ENCODE measurements around the gene PTPRN. TPM values are rescaled to one million over a fixed set of nuclear protein-coding genes. Genes with fewer than 3 reads are reported as not detected.
"Not testable (repeated sequence)": the region's sequence is repeated elsewhere in the genome, so short reads cannot be mapped to it uniquely, and the experiment has no call there.

PTPRN gene
- total RNA-seq, 1 experiment from 2014 or later: 4.4 TPM

- no peak for DNase-seq (ENCODE audit: low read depth)
These were observed 39.2 kb downstream of the PTPRN start for GRCh38 chr2:219270055-219270372.

DNA sequence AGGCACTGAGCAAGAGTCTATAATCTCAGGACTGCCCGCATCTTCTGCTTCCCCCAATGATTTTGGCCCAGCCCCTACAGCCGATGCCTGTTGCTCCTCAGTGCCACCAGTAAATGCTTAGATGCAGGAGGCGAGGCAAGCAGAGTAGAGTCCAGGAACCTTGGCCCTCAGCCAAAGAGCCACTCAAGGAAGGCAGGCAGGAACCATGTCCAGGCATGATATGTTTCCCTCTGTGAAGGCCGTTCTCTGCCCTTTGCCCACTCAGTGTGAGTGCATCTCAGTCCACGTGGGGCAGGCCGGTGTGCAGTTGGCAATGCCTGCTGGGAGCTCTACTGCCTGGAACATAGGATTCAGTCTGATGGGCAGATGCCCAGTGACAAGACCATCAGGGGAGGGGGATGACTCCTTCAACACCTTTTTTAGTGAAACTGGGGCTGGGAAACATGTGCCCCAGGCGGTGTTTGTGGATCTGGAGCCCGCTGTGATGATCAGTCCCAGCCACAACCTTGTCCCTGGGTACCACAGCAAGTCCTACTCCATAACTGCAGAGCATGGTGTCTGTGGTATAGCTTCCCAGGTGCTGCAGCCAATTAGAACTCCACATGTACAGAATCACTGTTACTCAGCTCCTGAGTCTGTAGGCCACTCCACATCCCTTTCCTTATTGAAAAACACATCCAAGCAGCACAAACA is 39.7 kb downstream of the PTPRN start:
- DNase-seq (ENCODE audit: low read depth): no peak

- DNase-seq (ENCODE audit: low read depth): no peak
These were observed 40.9 kb downstream of the PTPRN start for GRCh38 chr2:219268294-219268693.

DNA sequence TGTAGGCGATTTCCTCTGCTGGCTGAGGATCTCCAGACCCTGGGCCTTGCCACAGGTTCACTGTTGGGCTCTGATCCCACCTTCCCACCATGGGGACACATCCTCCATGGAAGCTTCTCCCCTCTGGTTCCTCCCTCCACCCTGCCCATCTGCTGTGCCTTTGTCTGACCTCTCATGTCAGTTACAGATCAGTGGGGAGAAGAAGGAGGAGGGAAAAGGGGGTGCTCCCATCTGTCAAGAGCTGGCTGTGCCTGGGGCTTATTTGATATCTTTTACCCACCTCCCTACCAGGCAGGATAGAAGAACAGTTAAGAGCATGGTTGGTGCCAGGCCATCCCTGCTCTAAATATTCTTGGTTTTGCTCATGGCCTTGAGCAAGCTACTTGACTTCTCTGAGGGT is 42.3 kb downstream of the PTPRN start:
- DNase-seq (ENCODE audit: low read depth): no peak

- DNase-seq (ENCODE audit: low read depth): no peak
These were observed 43.0 kb downstream of the PTPRN start for GRCh38 chr2:219266232-219266631.

DNA sequence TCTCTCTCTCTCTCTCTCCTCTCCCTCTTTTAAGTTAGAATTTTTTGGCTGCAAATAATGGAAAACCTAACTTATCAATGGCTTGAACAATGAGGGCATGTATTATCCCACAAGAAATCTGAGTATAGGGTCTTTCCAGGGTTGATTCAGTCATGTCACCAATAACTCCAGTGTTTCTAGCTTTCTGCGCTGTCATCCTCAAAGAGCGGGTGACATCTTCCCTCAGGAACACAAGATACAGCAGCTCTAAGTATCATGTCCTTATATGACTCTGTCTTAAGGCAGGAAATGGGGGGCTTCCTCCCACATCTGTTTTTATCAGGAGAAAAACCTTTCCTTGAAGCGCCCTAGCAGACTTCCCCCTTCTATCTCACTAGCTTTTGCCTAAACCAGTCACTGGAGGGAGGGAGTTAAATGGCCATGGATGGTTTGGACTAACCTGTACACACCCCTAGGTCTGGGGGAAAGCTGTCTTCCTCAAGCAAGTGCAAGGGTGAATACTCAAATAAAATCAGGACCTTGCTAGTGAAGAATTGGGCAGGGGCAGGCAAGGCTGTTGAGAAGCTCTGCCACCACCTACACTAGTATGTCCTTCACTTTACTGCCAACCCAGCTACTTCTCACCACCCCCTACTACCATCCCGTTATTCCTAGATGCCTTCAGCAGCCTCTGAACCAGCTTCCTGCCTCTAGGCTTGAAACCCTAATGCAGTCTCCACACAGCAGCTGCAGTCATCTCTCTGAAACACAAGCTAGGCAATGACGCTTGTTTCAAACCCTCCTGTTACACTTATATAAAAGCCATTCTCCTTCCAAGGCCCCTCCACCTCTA is 48.0 kb downstream of the PTPRN start:
- no peak for DNase-seq (ENCODE audit: low read depth)

DNA sequence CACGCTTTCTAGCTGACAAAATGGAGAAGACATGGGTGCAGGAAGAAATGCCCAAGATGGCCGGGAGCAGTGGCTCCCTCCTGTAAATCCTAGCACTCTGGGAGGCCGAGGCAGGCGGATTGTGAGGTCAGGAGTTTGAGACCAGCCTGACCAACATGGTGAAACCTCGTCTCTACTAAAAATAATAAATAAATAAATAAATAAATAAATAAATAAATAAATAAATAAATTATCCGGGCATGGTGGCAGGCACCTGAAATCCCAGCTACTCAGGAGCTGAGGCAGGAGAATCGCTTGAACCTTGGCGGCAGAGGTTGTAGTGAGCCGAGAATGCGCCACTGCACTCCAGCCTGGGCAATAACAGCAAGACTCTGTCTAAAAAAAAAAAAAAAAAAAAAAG is 50.3 kb downstream of the PTPRN start:
- not testable (repeated sequence) for DNase-seq (ENCODE audit: low read depth)

DNA sequence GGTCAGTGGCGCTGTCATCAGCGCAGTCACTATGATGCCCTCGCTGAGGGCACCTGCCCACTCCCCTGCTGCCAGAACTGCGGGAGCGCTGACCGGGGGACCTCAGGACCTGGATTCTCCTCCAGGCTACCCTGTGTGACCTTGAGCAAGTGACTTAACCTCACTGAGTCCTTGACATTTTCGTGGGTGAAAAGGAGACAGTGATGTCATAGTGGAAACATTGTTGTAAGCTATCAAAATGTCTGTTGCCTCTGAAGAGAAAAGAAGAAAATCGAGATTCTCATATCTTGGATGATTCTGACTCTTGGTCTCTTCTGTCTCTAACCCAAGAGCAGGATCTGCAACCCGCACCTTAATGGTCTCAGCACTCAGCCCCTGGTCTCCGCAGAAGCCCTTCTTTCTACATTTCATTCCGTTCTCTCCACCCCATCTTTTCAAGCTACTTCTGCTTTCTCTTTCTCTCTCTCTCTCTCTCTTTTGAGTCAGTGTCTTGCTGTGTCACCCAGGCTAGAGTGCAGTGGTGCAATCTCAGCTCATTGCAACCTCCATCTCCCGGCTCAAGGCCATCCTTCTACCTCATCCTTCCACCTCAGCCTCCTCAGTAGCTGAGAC is 54.5 kb downstream of the PTPRN start:
- no peak for DNase-seq (ENCODE audit: low read depth)

- DNase-seq (ENCODE audit: low read depth): peak; percentile 65
These were observed 55.2 kb downstream of the PTPRN start, which contains the start of gene TUBA4A for GRCh38 chr2:219253753-219254589. Gene TUBA4A (minus strand): TSS chr2:219253918. CDS start chr2:219253858, 60 bp downstream.

- no peak for DNase-seq (ENCODE audit: low read depth)
These were observed 56.1 kb downstream of the PTPRN start, which contains the start of gene TUBA4B for GRCh38 chr2:219252900-219253752. Gene TUBA4B (plus strand): TSS chr2:219253243. CDS start chr2:219253408, 165 bp downstream.

GRCh38 chr2:219252570-219252899 is 56.7 kb downstream of the PTPRN start:
- DNase-seq (ENCODE audit: low read depth): no peak

- DNase-seq (ENCODE audit: low read depth): no peak
These were observed 57.1 kb downstream of the PTPRN start for GRCh38 chr2:219252084-219252483.

- DNase-seq (ENCODE audit: low read depth): peak; percentile 80
These were observed 57.5 kb downstream of the PTPRN start for GRCh38 chr2:219251656-219252055.

DNA sequence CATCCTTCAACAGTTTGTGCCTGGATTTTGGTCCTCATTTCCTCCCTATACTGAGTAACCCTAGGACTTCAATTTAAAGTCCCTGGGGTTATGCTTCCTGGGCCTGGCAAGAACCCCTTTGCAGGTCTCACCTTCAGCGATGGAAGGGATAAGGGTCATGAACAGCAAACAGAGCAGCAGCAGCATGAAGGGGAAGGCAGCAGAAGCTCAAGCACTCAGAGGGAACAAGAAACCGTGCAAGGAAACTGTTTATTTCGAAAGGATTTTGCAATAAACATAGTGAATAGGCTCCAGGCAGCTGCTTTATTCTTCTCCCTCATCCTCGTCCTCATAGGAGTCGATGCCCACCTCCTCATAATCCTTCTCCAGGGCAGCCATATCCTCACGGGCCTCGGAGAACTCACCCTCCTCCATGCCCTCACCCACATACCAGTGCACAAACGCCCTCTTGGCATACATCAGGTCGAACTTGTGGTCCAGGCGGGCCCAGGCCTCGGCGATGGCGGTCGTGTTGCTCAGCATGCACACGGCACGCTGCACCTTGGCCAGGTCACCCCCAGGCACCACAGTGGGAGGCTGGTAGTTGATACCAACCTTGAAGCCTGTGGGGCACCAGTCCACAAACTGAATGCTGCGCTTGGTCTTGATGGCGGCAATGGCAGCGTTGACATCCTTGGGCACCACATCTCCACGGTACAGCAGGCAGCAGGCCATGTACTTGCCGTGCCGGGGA is 59.0 kb downstream of the PTPRN start:
- DNase-seq (ENCODE audit: low read depth): no peak

DNA sequence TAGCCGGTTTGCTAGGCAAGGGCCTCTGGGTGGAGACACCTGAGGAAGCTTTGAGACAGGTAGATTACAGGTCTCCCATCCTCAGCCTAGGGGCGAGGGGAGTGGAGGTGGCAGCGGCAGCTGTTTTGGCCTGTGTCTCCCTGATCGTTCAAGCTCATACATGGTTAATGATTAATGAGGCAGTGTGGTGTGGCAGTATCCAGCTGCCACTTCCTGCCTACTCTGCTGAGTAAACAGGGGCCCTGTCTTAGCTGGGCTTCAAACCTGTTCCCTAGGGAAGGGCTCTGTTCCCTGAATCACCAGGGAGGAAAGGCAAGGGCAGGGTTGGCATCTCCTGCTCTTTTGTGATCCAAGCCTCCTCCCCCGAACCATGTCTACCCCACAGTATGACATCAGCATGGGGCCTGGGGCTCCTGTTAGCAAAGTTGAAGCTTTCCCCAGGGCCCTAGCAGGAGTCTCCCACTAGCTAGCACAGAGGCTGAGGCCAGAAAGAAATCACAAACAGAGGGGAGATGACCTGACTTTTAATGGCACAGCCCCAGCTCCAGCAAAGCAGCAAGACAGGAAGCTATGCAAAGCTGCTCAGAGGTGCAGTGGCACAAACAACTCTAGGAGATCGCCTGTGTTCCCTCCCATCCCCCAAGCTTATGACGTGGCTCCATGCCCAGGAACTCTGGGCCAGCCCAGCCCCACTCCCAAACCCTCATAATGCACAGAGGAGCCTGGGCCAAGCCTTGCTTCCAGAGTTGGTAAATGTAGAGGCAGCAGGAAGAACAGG is 59.8 kb downstream of the PTPRN start:
- DNase-seq (ENCODE audit: low read depth): peak; percentile 85

- no peak for DNase-seq (ENCODE audit: low read depth)
These were observed 60.4 kb downstream of the PTPRN start for GRCh38 chr2:219248845-219249202.

- no peak for DNase-seq (ENCODE audit: low read depth)
These were observed 61.2 kb downstream of the PTPRN start for GRCh38 chr2:219247678-219248642.

- no peak for DNase-seq (ENCODE audit: low read depth)
These were observed 62.6 kb downstream of the PTPRN start for GRCh38 chr2:219246559-219246958.

DNA sequence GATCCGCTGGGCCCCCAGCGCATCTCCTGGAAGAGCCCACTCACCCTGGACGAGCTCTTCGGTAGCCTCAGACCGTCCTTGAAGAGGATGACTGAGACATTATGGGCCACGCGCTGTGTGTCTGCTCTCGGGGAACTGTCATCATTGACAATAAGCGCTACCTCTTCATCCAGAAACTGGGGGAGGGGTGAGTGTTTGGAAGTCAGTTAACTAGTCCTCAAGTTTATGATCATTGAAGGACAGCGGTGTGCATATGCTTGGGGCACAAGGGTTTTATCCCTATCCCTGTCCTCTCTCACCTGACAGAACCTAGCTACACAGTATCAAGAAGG is 63.3 kb downstream of the PTPRN start:
- DNase-seq (ENCODE audit: low read depth): no peak
